ENCODE data around the gene MED8.
"Not testable (repeated sequence)": the region's sequence is repeated elsewhere in the genome, so short reads cannot be mapped to it uniquely, and the experiment has no call there.

MED8 gene

GRCh38 chr1:43421976-43422750, 32.6 kb upstream of the MED8 start:
- no peak for DNase-seq

DNA sequence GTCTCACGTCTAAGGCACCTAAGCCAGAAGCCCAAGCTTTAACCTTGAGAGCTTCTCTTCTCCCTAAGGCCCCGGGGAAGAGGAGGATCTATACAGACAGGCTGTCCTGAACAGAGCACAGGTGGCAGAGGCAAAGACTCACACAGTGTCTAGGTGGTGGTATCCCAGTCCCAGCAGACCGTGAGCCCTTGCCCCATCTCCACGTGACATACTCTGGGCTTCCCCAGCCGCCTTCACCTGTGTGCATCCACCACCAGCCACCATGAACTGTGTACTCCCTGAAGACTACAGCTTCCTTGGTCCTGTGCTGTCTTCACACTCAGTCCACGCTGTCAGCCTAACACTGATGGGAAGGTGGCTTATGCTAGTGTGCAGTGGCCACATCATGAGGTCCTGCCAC, 31.8 kb upstream of the MED8 start:
- DNase-seq, result no peak

- DNase-seq, result no peak
These were observed 31.3 kb upstream of the MED8 start for GRCh38 chr1:43420874-43421273.

DNA sequence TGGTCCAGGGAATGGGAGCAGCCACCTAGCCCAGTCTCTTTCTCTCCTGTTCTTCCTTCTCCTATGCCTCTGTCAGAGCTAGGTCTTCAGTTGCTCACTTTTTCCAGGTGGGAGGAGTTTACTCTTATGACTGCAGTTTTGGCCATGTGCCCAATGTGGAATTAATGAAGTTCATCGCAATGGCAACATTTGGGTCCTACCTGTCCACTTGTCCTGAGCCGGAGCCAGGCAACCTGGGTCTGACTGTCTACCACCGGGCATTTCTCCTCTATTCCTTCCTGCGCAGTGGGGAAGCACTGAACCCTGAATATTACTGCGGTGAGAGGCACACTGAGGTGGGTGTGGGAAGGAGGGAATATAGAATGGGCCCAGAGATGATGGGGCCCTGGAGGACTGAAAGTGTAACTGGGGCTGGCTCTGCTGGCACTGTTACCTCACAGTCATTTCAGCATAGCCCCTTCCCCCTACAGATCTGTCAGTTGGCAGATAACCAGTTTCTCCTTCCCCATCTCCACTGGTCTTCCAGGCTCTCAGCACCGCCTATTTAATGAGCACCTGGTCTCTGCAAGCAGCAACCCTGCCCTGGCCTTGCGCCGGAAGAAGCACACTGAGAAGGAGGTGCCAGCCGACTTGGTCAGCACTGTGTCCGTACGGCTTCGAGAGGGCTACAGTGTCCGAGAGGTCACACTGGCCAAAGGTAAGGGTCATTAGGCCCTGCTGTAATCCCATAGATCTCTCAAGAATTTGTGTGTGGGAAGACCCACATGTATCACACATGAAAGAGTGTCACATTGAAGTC, 30.2 kb upstream of the MED8 start:
- DNase-seq, result no peak

- DNase-seq, result no peak
These were observed 29.3 kb upstream of the MED8 start for GRCh38 chr1:43418858-43419257.

- no peak for DNase-seq
These were observed 26.3 kb upstream of the MED8 start for GRCh38 chr1:43415901-43416300.

DNA sequence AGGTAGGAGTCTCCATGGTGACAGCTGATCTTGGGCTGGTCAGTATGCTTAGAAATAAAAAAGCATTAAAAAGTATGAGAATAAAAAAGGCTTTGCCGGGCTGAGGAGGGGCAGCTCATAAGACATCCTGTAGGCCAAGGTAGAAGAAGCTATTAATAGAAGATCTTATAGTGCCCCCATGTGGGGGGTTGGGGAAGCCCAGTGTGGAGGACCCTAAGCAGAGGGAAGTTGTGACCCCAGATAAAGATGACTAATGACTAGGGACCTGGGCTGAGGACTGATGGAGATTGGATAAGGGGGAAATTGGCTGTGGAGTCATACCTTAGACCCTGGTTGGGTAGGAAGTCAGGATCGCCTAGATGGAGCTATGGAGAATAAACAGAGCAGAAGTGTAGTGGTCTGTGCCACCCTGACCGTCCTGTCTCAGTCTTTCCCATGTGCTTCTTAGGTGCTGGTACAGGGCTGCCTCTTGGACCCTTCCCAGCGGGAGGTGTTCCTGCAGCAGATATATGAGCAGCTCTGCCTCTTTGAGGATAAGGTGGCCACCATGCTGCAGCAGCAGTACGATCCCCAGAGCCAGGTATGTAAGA, 25.1 kb upstream of the MED8 start:
- DNase-seq, result no peak

GRCh38 chr1:43413426-43413825, 23.8 kb upstream of the MED8 start:
- not testable (repeated sequence) for DNase-seq

DNA sequence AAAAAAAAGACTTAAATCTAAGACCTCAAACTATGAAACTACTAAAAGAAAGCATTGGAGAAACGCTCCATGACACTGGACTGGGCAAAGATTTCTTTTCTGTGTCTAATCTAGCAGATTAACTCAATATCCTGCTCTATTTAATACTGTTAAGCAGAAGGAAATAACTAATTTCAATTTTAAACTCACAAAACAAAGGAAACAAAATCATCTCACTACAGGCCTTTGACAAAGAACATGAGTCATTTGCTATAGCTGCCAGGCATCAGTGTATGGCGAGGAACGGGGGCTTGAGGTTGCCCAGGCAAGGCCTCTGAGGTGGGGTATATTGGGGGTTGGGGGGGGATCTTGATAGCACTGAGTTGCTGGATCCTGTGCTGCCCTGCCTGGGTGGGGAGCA, 21.0 kb upstream of the MED8 start:
- no peak for DNase-seq

DNA sequence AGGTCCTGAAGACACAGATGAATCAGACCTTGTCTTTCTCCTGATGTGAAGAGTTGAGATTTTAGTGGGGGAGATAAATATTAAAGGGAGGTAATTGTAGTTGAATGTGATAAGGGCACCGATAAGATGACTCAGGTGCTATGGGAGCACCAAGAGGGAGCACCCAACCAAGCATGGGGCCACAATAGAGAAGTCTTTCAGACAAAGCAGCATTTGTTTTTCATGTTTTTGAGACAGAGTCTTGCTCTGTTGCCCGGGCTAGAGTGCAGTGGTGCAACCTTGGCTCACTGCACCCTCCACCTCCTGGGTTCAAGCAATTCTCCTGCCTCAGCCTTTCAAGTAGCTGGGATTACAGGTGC, 16.3 kb upstream of the MED8 start:
- DNase-seq, result peak; percentile 46

GRCh38 chr1:43405219-43405875, 15.7 kb upstream of the MED8 start:
- peak; percentile 39 for DNase-seq

DNA sequence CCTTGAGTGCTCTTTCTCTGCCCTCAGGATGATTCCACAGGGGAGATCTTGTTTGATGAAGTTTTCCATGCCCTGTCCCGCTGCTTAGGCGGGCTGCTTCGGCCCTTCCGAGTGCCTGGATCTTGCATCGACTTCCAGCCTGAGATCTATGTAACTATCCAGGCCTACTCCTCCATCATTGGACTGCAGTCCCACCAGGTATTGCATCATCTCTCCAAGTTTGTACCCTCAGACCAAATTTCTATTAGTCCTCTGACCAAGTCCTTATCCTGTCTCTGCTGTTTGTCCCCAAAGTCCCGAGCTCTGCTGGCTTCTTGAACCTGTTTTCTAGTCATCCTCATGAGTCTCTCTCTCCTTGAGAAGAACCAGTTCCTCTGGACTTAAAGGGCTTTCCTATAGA, 14.8 kb upstream of the MED8 start:
- DNase-seq, result no peak

DNA sequence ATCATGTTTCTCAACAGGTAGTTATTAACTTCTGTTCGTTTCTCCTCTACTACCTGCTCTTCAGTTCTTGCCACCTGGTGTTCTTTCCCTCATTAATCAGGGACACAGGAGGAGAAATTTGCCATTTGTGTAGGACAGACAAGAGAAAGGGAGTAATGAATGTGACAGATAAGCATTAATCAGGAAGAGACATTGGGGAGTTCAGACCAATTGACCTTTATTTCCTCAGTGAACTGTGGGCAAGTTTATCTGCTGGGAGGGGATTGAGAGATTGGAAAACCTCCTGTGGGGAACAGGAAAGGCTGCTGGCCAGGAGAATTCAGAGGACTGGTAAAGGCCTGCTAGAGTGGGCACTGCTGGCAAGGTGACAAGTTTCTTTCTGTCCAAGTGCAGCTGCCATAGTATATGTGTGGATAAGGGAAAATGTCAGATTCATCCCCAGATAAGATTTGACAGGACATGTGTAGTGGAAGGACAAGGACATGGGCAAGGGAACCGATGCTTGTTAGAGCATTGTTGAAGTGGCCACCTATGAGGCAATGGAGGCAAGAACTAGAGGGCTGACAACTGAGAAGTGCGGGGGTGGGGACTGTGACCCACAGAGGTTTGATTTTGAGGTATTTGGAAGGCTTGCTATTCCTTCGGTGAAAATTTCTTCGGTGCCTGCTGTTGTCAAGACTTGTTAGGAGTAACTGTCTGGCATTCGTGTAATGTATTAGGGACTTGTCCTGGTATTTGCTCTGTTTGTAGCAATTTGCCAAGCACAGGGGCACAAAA, 12.7 kb upstream of the MED8 start:
- no peak for DNase-seq

- not testable (repeated sequence) for DNase-seq
These were observed 10.8 kb upstream of the MED8 start for GRCh38 chr1:43400441-43400840.

- no peak for DNase-seq
These were observed 8.6 kb upstream of the MED8 start for GRCh38 chr1:43398227-43398626.

DNA sequence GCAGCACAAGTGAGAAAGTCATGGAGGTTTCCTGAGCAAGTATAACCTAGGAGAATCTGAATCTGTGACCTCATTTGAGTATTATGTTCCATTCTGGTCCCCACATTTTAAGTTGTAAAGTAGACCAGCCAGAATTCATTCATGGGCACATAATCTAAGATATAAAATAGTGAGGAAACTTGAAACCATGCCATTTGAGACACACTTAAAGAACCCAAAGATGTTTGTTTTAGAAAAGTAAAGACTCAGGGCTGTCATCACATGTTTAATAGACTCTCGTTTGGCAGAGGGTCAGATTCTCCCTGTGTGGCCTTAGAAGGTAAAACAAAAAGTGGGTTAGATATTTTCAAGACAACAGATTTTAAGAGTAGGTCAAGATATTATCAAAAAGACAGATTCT, 6.5 kb upstream of the MED8 start:
- DNase-seq, result no peak

DNA sequence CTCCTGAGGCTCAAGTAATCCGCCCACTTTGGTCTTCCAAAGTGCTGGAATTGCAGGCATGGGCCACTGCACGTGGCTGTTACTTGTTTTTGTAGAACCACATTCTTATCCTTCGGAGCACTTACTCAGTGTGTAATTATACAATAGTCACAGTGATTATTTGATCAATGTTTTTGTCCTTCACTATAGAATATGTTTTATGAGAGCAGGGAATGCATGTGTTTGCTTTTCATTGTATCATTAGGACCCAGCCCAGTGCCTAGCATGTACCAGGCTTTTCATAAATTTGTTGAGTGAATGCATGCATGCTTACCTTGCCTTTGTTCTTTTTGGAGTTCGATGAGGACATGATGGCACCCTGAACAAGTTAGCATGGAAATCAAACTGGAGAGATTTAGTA, 5.9 kb upstream of the MED8 start:
- DNase-seq, result no peak

DNA sequence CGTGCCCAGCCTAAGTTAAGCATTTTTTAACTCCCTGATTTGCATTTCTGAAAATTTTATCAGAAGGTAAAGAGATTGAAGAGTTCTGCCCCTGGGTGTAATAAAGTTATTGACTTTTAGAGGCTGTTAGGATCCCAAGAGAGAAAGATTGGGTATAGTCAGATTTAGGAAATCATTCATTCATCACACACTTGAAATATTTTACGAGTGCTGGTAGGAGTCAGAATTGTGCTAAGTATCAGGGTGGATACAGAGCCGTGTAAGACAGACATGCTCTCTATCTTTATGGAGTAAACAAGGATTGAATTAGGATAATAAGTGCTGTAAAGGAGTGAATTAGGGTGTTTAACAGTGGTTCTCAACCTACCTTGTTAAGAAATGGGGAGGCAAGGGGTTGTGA, 3.1 kb upstream of the MED8 start:
- DNase-seq, result no peak

GRCh38 chr1:43388613-43389012, 987 bp downstream of the MED8 start:
- DNase-seq, result no peak

DNA sequence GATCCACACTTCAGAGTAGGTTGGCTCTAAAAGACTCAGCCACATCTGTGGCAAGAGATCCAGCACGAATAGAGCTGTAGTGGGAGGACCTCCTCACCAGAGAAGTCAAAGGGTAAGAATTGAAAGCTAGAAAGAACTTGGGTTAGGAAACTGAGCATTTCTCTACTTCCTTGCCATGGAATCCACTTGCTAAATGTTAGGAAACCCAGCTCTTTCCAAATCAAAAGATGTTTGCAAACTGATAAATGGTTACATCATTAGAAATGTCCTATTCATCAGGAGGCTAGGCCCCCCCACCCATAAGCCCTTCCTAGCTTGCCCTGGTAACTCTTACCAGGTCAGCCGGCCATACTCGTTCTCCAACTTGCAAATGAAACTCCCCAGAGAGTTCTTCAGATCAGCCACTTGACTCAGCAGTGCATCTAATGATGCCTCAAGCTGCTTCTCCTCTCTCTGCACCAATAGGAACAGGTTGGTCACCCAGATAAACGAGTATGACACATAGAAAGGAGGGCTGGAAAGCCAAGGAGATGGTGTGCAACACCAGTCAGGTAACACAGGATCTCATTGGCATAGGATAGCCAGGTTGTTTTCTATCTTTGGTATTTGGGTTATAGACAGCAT, 1.5 kb downstream of the MED8 start:
- DNase-seq, result no peak

GRCh38 chr1:43386676-43387075, 2.9 kb downstream of the MED8 start:
- DNase-seq, result no peak

GRCh38 chr1:43383449-43383848, 6.2 kb downstream of the MED8 start:
- DNase-seq, result no peak
